Type B pancreatic cell (in vitro differentiated cells): ENCODE measurements around the gene LPGAT1. TPM values are rescaled to one million over a fixed set of nuclear protein-coding genes. Genes with fewer than 3 reads are reported as not detected.

Experiments used
- DNase-seq: peaks from one replicate; pipeline ENCODE4 v3.0.0; 2021; ENCODE audit warnings: mixed read lengths; ENCODE audit not compliant: unreplicated experiment; ENCODE audit errors: extremely low spot score
- H3K27ac Mint-ChIP-seq: 2 replicates; pipeline ENCODE4 v1.8.0; 2021; ENCODE audit warnings: mild to moderate bottlenecking, mixed read lengths
- H3K27me3 Mint-ChIP-seq: 2 replicates; pipeline ENCODE4 v1.8.0; 2021; ENCODE audit warnings: mixed read lengths
- H3K36me3 Mint-ChIP-seq: 2 replicates; pipeline ENCODE4 v1.8.0; 2021; ENCODE audit warnings: mixed read lengths
- H3K4me1 Mint-ChIP-seq: one replicate; pipeline ENCODE4 v1.8.0; 2021; ENCODE audit warnings: mixed read lengths; ENCODE audit not compliant: unreplicated experiment
- H3K4me3 Mint-ChIP-seq: 2 replicates; pipeline ENCODE4 v1.8.0; 2021; ENCODE audit warnings: mild to moderate bottlenecking, mixed read lengths
- H3K9me3 Mint-ChIP-seq: 2 replicates; pipeline ENCODE4 v1.8.0; 2021; ENCODE audit warnings: mixed read lengths
- CTCF ChIP-seq: fragments of 200-600 bp; sonication (generic); conservative IDR thresholded peaks from 2 replicates; pipeline ENCODE4 v1.5.0; 2021; ENCODE audit warnings: antibody characterized with exemption, mild to moderate bottlenecking
- total RNA-seq: library from RNA; stranded (reverse); gene quantifications from 2 replicates; pipeline ENCODE4 v1.2.1, GENCODE V29; 2021; ENCODE audit warnings: low replicate concordance

LPGAT1 gene
- total RNA-seq, 1 donor from 2014 or later = 31.3 TPM

GRCh38 chr1:211783897-211784296 lies 46.7 kb downstream of the LPGAT1 start:
- Mint-ChIP-seq H3K27ac (no peak overlapping the region), H3K4me3 (no peak overlapping the region), H3K9me3 (no peaks in the 10 kb centered on the region), H3K4me1 (no peaks in the 10 kb centered on the region), H3K27me3 (no peaks in the 10 kb centered on the region), H3K36me3 (peaks cover 5% of the 10 kb centered on the region)
- no peak for TF ChIP-seq CTCF
- DNase-seq = no peak

- TF ChIP-seq CTCF = no peak
- Mint-ChIP-seq H3K36me3 (peaks cover 5% of the 10 kb centered on the region), H3K4me1 (no peaks in the 10 kb centered on the region), H3K4me3 (no peak overlapping the region), H3K27me3 (no peaks in the 10 kb centered on the region), H3K9me3 (no peaks in the 10 kb centered on the region), H3K27ac (no peak overlapping the region)
- no peak for DNase-seq
Observed at GRCh38 chr1:211783266-211783665, 47.3 kb downstream of the LPGAT1 start.

GRCh38 chr1:211781260-211781659 lies 49.3 kb downstream of the LPGAT1 start:
- DNase-seq = no peak
- no peak overlapping the region for H3K27ac Mint-ChIP-seq
- H3K27me3 Mint-ChIP-seq = no peaks in the 10 kb centered on the region
- no peak for TF ChIP-seq CTCF
- no peak overlapping the region for H3K4me3 Mint-ChIP-seq
- no peaks in the 10 kb centered on the region for H3K9me3 Mint-ChIP-seq
- H3K4me1 Mint-ChIP-seq = no peaks in the 10 kb centered on the region
- peaks cover 10% of the 10 kb centered on the region for H3K36me3 Mint-ChIP-seq

- Mint-ChIP-seq H3K36me3 (peaks cover 9% of the 10 kb centered on the region), H3K4me1 (no peaks in the 10 kb centered on the region), H3K27ac (no peak overlapping the region), H3K4me3 (no peak overlapping the region), H3K27me3 (no peaks in the 10 kb centered on the region), H3K9me3 (no peaks in the 10 kb centered on the region)
- no peak for DNase-seq
- no peak for TF ChIP-seq CTCF
Observed at GRCh38 chr1:211775170-211775569, 55.4 kb downstream of the LPGAT1 start.

- Mint-ChIP-seq H3K4me3 (no peak overlapping the region), H3K27ac (no peak overlapping the region), H3K27me3 (no peaks in the 10 kb centered on the region), H3K4me1 (no peaks in the 10 kb centered on the region), H3K36me3 (peaks cover 11% of the 10 kb centered on the region), H3K9me3 (no peaks in the 10 kb centered on the region)
- no peak for TF ChIP-seq CTCF
- DNase-seq = no peak
Observed at GRCh38 chr1:211764701-211765100, 65.9 kb downstream of the LPGAT1 start.

- no peak for TF ChIP-seq CTCF
- no peaks in the 10 kb centered on the region for H3K9me3 Mint-ChIP-seq
- H3K36me3 Mint-ChIP-seq = peaks cover 19% of the 10 kb centered on the region
- no peak overlapping the region for H3K27ac Mint-ChIP-seq
- DNase-seq = no peak
- H3K27me3 Mint-ChIP-seq = no peaks in the 10 kb centered on the region
- H3K4me3 Mint-ChIP-seq = no peak overlapping the region
- no peaks in the 10 kb centered on the region for H3K4me1 Mint-ChIP-seq
Observed at GRCh38 chr1:211762206-211762605, 68.4 kb downstream of the LPGAT1 start.
